GM18502 (cell line): Measurements from ENCODE around the gene ISOC1.

Experiments used
- ATAC-seq: cut with Tn5 transposase; IDR thresholded peaks from one replicate; pipeline ENCODE4 v1.9.1; 2021; ENCODE audit warnings: mild to moderate bottlenecking; ENCODE audit not compliant: unreplicated experiment, poor library complexity

ISOC1 gene

DNA sequence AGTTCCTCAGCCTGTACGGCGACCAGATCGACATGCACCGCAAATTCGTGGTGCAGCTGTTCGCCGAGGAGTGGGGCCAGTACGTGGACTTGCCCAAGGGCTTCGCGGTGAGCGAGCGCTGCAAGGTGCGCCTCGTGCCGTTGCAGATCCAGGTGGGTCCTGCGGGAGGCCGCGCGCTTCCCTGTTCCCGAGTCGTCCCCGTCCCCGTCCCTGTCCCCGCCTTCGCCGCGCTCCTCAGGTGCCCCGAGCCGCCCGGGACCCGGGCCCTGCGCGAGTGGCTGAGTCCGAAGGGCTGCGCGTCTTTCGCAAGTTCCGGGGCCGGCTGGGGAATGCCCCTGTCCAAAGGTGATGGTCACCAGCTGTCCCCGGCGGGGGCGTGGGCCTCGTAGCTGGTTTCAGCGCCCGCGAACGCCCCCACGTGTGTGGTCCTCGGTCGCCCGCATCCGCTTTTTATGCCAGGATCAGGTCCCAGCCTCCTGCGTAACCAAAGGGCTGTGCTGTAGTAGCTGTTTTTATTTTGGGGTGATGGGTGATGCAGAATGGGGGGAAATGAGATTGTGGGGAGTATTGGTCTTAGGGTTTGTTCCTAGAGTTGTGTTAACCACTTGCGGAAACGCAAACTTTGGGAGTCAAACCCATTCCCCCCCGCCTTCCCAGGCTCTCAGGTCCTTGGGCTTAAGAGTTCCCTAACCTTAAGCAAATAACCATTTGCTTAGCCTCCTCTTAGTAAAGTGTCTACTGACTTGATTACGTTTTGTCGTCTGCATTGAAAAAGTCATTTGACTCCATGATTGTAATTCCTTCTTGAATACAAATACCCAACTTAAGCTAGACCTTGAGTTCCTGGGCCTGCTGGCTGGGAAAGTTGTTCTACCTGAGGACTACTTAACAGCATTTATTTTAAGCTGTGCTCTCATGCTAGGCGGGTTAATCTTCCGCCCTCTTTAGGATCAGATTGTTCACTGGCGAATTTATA, 663 bp downstream of the ISOC1 start:
- peak; percentile 48 for ATAC-seq

DNA sequence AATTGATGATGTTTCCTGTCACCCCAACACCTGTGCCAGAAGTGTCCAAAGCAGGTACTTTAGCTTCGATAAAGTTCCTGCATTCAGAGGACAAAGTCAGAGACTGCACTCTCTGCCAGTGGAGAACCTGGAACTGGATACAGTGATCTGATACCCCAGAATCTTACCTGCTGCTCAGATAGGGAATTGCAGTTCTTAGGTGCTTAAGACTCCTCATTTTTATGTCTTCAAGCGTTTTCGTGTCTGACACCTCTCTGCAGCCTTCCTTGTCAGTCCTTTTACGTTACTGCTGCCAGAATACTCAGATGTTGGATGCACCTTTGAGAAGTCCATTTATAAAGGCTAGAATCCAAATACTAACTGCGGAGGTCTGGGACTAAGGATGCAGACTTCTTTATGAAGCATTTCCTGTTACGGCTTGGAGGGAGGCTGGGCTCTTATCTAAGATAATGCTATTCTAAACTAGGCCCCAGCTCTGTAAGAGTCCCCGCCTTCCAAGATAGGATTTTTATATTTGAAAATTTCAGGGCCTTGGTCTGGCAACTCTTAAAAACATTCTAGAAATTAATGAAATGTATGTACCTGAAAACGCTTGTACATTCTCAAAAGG, 1.9 kb downstream of the ISOC1 start:
- ATAC-seq: no peak

DNA sequence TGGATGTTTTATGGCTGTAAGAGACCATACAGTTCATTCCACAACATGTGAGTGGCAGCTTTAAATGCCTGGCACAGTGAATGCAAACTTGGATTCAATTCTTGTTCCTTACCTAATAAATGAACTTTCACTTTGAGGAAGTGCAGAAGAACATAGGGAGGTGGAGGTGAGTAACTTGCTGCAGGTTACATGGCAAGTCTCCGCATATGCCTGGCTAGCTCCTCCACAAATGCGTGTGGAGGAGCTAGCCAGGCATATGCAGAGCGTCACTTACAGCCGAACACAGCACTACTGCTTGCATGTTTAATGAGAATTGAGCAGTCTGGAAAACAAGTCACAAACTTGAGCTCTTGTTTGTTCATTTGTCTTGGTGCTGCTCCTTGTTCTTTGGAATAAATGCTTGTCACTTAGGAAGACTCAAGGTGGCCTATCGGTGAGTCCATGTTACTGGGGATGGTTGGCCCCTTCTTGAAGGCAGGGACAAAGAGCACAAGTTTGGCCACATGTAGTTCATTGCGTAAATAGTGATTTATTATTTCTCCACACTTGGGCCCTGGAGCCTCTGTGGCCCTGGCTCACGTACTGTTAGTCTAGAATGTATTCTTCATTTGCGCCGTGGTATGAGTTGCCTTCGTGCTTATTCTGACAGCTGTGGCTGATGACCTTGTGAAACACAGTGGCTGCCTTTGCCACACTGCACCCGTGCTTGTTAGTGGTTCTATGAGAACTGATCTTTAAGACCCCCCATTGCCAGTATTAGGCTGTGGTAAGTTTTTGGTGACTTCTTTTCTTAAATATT, 3.1 kb downstream of the ISOC1 start:
- no peak for ATAC-seq

GRCh38 chr5:129098488-129099183, 4.1 kb downstream of the ISOC1 start:
- ATAC-seq: no peak

DNA sequence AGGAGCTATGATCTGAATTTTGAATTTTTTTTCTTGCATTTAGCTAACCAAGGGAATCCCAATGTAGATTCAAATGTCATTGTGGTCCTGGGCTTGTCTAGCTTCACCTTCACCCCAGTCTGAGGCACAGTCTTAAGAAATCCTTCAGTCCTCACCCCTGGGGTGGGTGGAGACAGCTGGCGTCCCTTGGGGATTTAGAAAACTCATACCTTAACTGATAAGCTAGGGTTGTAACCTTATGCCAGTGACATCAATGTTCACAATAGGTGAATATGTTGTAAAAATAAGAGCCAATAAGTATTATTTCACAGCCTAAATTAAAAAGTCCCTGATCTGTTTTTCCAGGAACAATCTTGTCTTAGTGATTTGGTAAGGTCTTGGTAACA, 4.6 kb downstream of the ISOC1 start:
- ATAC-seq: peak; percentile 9

DNA sequence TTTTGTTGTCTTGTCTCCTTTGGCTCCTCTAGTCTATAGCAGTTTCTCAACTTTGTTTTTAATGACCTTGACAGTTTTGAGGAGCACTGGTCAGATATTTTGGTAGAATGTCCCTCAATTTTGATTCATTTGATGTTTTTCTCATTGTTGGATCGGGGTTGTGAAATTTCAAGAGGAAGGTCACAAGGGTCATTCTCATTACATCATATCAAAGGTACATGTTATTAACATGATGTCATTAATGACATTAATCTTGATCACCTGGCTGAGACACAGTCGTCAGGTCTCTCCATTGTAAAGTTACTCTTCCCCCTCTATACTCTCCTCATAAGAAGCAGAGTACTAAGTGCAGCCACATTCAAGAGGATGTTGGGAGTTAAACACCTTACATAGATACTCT, 7.2 kb downstream of the ISOC1 start:
- no peak for ATAC-seq

DNA sequence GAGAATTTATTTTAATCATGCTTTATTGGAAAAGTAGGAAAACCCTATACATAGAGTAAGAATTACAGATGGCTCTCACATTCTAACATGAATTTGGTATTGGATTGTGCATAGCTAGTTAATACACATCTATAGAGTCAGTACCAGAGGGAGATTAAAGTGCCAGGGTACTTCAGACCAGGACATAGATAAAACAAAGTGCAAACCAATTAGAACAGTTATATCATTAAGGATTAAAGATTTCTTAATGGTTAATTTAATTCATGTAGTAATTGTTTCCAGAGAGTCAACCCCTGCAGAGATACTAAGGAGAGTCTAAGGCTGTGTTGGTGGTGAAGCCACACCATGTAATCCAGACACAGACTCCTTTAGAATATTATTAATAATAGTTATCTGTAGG, 8.8 kb downstream of the ISOC1 start:
- ATAC-seq: no peak

- ATAC-seq: no peak
Measured at GRCh38 chr5:129104915-129105455, 10.4 kb downstream of the ISOC1 start.

DNA sequence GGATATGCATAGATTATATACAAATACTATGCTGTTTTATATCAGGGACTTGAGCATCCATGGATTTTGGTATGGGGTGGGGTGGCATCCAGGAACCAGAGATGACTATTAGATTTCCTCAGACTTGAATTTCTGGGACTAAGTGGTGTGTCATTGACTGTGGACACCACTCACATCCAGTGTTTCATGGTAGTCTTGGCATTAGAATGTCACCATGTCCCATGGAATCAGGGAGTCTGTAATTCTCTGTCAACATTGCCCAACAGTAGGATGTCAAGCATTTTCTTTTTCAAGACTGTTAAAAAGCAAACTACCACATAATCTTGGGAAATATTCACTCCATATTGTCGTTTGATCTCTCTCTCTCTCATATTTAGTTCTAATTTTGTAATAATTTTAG, 13.1 kb downstream of the ISOC1 start:
- no peak for ATAC-seq

DNA sequence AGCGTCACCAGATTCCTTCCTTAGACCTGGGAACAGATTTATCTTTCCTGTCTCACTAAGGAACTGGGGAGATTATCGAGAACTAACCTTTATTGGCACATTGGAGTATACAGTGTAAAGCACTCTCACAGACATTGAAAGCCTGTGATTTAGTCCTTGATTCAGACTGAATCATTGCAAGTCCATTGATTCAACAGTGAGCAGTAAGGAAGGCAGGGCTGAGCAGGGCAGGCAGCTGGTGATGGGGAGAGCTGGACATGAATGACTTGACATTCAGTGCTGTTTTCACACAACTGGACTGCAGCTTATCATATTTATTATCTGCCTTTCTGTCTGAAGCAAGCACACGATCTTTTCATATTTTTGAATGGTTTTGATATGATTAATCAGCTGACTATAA, 16.2 kb downstream of the ISOC1 start:
- no peak for ATAC-seq

- no peak for ATAC-seq
Measured at GRCh38 chr5:129111351-129111750, 16.8 kb downstream of the ISOC1 start.

- no peak for ATAC-seq
Measured at GRCh38 chr5:129112295-129112694, 17.7 kb downstream of the ISOC1 start.

DNA sequence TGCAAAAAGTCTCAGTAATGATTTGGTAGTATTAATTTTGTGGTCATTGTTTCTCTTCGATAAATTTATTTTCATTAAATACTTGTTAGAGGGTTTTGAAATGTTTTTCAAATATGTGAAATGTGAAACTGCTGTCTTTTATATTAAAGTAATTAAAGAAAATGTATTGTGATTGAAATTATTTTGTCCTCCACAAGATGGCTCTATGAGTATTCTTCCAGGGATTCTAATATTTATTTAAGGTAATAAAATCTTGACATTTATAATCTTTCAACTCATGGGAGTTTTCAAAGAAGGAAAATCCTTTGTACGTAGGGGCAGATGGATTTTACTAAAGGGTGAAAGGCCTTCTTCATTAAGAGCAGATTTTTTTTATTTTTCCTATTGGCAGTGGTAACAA, 19.3 kb downstream of the ISOC1 start:
- no peak for ATAC-seq

GRCh38 chr5:129114539-129115193, 20.1 kb downstream of the ISOC1 start:
- no peak for ATAC-seq

DNA sequence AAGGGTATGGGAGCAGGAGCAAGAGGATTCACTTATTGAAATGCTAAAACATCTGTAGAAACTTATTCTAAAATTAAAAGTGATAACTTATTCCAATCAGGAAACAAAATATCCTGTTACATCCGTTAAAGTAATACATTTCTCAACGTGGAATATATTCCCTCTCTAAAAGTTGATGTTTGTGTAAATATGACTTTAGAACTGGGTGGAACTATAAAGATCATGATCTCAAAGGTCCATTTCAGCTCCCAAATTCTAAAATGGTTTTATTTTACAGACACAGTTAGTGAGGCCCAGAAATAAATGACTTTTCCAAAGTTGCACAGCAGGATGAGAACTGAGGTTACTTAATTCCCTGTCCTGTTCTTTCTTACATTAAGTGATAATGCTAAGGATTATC, 21.1 kb downstream of the ISOC1 start:
- no peak for ATAC-seq

- ATAC-seq: no peak
Measured at GRCh38 chr5:129116797-129117196, 22.2 kb downstream of the ISOC1 start.

DNA sequence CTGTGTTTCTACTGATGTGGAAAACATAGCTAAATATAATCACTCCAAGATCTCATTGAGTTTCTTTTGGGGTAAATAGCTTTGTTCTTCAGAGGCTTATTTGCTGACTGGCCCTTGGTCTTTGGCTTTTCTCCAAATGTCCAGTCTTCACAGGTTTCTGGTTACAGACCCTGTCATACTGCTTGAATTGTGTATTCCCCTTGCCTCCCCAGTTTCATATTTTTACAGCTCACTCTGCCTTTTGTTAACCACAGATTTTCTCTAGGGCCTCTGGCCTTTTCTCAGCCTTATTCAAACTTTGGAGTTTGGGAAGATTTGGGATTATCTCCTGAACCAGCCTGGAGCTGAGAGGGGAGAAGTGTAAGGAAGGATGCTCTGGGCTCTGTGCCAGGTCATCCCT, 23.9 kb downstream of the ISOC1 start:
- no peak for ATAC-seq

DNA sequence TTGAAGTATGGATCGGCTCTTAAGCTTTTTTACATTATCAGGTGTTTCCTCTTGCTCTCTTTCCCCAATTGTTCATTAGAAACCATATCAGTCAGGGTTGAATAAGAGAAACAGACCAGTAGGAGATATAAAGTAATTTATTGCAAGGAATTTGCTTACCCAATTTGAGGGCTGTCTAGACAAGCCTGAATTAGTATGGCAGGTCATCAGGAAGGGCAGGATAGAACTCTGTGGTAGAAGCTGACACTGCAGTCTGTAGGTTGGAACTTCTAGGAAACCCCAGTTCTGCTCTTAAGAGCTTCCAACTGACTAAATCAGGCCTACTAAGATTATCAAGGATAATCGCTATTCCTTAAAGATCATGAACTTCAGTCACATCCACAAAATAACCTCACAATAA, 24.3 kb downstream of the ISOC1 start:
- ATAC-seq: no peak

GRCh38 chr5:129120158-129120581, 25.6 kb downstream of the ISOC1 start:
- ATAC-seq: peak; percentile 81

- no peak for ATAC-seq
Measured at GRCh38 chr5:129122560-129122959, 28.0 kb downstream of the ISOC1 start.
